HG03432 (cell line): ENCODE data around the gene SEMA3C.

ENCODE experiments used
- ATAC-seq: cut with Tn5 transposase; IDR thresholded peaks from one replicate; pipeline ENCODE4 v1.9.1; 2021; ENCODE audit warnings: mild to moderate bottlenecking, moderate library complexity; ENCODE audit not compliant: unreplicated experiment

The SEMA3C gene

DNA sequence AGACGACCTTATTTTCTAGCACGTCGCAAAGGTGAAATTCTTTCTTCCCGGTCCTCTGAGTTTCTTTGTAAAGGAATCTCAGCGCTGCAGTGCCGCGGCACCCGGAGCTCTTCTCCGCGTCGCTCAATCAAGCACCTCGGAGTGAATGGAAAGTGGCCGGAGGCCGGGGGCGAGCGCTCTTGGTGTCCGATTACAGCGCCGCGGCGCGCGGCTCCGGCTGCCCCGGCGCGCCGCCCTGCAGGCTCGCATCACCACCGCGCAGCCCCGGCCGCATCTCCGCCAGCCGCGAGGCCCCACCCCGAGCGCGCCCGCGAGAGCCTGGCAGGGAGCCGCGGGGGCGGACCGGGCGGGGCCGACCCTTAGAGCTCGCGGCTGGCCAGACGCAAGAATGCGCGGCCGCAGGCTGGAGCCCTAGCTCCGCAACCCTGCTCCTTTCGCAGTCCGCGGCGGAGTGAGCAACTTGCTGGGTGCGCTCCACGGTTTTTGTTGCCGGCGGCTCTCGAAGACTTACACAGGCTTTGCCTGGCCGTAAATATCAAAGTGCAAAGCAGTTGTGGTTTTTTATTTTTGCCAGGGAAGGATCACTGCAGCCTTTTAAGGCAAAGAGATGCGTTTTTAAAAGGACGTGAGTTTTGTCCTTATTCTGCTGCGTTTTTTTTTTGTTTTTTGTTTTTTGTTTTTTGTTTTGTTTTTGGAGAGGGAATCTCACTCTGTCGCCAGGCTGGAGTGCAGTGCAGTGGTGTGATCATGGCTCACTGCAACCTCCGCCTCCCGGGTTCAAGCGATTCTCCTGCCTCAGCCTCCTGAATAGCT, at the start of gene SEMA3C:
Gene SEMA3C (minus strand): TSS at position 143 of the 813 bp plus-strand sequence. CDS start 2,270 bp downstream, outside the sequence.
- ATAC-seq, result peak; percentile 81

DNA sequence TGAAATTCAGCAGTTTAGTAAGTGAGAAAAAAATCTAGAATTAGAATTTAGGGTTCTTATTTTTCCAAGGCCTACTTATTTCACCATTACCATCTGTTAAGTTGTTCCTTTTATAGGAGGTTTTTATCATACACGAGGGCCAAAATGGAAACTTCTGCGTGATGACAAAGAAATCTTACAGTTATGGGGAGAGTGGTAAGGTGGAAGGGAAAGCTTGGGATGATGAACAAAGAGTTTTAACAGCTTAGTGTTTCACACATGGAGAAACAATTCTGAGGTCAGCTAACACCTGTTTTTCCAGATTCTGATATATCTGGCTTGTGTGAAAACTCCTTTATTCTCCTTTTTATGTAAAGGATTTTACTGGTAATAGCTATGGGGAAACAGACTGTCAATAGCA, 49.8 kb upstream of the SEMA3C start:
- no peak for ATAC-seq

DNA sequence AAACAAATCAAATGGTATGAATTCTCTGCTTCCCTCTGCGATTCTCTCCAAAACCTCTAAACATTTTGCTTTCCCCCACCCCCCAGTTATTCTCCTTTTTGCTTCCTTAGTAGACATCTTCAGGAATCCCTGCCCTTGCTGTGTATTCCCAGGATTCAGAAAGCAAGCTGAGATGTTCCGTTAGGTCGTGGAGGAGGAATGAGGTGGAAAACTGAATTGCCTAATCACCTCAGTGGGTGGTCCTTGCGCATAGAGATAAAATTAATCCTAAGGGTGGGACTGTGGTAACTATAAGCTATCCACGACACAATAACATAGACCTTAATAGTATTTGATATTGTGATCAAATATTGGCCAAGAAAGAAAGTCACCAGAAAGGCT, 49.1 kb upstream of the SEMA3C start:
- ATAC-seq, result no peak

DNA sequence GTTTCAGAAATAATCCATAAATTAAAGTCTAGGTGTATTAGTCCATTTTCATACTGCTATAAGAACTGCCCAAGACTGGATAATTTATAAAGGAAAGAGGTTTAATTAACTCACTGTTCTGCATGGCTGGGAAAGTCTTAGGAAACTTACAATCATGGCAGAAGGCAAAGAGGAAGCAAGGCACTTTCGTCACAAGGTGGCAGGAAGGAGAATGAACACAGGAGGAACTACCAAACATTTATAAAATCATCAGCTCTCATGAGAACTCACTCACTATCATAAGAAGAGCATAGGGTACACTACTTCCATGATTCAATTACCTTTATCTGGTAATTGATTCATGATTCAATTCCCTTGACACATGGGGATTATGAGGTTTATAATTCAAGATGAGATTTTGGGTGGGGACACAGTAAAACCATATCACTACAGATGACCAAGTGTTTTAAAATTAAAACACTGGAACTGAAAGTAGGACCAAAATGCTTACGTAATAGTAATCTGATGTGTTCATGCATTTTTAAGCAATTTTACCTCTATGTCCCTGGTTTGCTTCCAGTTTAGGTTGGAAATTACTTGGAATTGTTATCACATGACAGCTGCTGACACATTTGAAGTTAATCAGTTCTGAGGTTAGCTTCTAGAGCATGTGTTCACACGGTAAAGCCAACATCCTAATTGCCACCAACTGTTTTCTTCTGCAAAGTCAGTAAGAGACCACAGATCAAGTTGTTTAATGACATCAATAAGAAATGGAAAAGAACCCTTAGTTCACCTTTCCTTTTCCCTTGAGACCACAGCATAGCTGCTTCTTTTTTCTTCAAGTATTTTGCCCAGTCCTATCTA, 48.4 kb upstream of the SEMA3C start:
- ATAC-seq, result no peak

DNA sequence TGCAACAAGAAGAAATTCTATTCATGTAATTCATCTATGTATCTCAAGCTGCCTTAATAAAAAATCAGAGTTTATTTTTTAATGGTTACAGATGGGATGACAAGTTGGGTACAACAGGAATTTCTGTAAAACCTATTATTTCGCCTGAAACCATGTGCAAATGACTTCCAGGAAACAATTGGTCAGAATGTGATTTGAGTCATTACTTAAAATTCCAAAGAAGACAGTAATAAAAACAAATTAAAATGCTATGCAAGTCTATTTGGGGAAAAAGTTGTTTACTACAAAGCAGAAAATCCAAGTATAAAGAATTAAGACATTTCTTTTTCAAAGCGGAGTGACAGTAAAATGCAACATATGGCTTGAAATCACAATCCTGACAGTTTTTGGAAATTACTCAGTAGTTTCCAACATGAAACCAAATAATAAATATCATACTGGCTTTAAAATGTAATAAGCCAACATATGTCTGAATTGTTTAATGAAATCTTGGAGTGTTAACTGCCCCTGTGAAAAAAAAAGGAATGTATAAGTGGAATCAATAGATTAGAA, 41.5 kb upstream of the SEMA3C start:
- ATAC-seq, result no peak

DNA sequence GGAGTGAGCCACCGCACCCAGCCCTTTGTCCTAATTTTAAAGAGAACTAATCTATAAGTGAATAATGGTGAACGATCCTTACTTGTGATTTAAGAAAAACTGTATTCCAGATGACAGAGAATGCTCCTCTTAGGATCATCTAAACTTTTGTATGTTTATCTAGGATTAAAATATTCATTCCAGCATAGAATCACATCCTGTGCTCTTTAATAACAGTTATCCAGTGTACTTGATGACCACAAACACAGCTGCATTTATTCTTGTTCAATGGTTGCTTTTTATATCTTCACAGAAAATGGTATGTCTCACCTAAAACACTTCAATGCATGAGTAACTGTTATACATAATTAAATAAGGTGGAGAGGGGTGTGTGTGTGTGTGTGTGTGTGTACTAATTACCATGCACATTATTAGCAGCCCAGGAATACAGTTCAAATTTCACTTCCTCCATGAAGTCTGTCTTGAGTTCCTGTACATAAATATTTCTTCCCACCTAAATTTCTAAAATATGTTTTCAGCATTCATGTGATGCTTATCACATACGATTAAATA, 38.5 kb upstream of the SEMA3C start:
- no peak for ATAC-seq

DNA sequence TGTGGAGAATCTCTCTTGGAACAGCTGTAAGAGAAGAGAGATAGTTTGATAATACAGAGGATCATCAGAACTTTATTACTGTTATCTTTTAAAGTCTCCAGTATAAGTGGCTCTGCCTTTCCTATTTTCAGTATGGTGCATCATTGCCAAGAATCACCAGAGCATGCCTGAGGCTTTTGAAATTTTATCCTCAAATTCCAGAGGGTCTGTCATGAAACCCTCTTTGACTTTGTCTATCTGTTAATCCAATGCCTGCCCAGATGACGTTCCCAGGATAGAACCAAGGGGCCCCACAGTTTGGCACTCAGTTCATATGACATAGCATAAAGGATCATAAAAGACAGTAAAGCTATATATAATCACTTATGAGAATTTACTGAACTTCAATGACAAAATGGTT, 35.3 kb upstream of the SEMA3C start:
- no peak for ATAC-seq

DNA sequence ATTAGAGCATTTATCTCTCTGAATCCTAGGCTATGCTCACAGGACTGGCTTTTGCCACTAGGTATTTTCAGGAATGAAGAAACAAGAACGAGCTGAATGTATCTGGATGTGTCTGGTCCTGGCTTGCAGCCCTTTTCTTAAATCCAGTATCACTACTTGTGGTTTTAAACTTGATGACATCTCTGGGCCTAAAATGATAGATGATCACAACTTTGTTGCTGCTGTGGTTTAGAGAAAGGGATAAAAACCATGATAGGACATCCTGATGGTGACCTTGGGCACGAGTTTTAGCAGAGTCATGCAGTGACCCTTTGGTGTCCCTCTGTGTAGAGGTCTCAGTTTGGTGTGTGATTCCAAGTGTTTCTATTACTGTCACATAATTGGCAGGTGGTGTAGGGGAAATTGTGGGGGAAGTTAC, 31.7 kb upstream of the SEMA3C start:
- ATAC-seq, result no peak

DNA sequence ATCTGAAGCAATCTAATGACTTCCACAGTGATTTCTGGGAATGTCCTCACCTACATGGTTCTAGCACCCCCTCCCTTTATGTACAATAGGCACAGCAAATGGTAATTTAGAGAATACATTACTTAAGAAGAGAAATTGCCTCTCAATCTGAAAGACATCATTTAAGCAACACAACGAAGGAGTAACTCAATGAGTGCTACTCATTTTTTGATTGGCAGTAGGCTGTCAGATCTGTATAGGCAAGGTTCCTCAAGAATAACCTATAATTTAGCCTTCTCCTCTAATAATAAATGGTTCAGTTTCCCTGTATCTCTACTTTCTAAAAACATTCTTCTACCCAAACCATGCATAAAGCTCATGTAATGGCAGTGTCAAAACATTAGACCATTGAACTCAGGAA, 30.6 kb upstream of the SEMA3C start:
- no peak for ATAC-seq

DNA sequence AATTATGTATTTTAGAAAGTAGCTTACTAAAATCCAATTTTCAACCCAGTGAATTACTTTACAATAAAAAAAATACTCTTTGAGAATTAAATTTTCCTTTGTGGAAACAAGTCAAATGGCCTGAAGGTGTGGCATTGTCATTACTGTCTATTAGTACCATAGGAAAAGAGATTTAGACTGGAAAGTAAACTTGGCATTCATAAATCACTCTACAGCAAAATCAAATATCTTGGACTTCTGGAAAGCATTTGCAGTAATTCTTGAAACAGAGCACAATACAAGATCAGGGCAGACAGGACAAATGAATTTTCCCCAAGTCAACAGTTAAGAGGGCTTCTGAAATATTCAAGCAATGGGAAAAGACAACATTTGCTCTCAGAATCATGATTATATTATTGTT, 28.0 kb upstream of the SEMA3C start:
- no peak for ATAC-seq

DNA sequence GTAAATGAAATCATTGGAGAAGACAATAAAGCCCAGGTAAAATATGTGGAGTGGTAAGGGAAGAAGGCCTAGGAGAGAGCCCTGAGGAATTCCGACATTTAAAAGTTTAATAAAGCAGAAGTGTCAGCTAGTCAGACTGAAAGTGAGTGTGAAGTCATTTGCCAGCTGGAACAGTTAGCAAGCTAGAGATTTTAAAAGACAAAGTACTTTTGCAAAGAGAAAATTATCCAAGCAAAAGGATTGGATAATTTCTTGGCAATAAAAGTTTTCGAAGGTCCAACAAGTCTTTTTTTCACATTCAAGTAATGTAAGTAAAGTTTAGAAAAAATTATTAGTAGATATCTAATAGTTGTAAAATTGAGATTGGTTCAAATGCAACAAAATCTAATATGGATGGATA, 27.1 kb upstream of the SEMA3C start:
- ATAC-seq, result no peak

DNA sequence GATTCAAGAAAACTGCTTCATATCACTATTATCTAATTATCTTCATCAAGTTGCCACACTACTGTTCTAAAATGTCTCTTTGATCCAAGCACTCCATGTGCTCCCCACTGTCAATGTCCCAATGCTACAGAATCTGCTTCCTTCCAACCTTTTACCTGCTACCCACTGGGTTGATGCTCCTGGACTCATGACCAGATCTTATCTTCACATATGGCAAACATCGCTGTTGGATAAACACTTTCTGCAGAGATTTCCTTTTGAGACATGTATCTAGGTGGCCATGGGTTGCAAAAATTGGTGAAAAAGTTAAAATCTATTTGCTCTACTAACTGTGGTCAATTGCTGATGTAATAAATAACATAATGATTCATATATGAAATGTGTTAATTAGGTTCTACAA, 24.5 kb upstream of the SEMA3C start:
- ATAC-seq, result no peak

DNA sequence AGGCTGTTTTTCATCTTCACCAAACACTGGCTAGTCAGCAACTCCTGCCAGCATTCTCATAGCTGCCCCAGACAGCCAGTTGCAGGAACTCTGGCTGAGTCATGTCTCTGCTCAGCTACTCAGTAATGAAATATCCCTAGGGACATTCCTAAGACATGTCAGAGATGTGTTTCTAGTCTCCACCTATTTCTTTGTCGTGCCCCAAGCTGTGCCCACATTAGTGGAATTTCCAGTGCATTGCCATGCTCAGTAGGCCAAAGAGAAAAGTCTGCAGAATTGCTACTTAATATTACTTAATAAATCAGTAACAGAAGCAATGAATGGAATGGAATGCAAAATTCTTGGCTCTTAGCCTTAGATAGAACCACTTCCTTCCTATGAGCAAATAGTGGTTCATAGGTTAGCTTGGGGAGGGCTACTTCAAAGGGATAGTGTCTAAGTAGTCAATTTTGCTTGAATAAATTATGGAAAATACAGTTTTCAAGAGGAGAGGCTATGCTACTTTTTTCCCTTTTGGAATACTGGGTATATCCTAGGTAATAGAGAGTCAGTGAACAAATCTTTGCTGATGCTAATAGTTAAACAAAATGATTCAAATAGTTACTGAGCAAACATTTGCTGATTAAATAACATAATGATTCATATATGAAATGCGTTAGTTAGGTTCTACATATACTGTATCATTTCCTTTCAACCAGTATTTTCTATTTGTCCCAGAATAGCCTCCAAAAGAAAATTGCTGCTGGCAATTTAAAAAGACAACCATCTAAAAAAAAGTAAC, 23.6 kb upstream of the SEMA3C start:
- ATAC-seq, result peak; percentile 52

DNA sequence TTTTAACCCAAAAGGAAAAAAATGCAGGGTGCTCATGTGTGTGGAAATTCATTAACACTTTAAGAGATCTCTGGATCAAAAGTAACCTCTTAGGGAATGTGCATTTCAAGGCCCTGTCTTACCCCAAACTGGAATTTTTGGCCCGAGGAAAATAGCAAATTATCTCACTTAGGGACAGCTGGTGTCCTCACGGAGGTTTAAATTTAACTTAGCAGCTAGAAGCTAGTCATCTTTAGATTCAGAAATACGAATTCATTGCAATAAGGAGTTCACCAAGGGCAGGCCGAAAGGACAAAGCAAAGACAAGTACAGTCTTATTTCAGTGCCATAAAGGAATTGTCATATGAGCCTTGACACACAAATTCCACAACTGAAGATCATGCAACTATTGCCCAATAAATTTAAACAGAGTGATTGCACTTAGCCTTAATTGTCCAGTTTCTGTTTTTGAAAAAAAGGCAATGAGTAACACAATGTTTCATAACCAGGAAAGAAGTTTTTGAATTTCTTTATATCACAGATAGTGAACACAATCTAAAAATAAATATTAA, 22.4 kb upstream of the SEMA3C start:
- ATAC-seq, result no peak

DNA sequence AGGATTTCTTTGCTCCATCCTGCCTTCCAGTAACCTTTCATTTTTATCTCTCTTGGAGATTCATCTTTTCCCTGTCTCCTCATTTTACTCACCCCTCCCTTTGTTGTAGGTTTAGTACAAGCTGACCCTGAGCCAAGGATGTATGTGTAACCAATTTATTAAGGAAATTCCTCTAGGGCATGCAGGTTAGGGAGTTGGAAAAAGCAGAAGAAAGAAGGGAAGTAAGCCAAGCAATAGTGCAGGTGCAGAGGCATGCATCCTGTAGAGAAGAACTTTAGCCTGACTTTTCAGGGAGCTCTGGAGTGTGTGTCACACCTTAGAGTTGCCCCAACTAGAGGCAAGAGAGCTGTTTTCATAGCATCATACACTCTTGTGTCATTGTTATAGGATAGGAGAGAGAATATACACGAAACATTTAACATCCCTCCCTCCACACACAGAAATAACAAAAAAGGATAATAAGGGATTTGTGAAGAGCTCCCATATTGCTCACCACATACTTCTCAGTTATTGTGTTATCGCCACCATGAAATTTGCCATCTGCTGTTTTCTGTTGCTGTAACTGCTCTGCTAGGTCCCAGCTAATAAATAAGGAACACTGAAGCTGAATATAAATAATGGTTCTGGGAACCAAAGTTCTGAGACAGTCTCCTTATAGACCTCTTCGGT, 21.8 kb upstream of the SEMA3C start:
- ATAC-seq, result no peak

DNA sequence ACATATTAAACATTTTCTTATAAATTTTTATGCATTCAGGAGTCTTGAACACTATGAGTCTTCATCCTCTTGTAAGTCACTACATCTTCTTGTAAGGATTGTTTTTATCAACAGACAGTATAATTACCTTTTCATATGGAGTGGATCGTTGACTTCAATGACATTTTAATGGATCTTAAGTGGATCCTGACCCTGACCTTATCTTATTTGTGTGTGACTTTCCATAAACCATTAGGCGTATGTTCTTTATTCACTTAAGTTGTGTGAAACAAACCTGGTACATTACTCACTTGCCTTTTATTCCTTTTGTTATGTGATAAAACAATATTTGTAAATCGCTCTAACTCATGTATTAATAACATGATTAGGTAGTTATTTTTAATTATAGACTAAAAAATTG, 18.5 kb upstream of the SEMA3C start:
- no peak for ATAC-seq

DNA sequence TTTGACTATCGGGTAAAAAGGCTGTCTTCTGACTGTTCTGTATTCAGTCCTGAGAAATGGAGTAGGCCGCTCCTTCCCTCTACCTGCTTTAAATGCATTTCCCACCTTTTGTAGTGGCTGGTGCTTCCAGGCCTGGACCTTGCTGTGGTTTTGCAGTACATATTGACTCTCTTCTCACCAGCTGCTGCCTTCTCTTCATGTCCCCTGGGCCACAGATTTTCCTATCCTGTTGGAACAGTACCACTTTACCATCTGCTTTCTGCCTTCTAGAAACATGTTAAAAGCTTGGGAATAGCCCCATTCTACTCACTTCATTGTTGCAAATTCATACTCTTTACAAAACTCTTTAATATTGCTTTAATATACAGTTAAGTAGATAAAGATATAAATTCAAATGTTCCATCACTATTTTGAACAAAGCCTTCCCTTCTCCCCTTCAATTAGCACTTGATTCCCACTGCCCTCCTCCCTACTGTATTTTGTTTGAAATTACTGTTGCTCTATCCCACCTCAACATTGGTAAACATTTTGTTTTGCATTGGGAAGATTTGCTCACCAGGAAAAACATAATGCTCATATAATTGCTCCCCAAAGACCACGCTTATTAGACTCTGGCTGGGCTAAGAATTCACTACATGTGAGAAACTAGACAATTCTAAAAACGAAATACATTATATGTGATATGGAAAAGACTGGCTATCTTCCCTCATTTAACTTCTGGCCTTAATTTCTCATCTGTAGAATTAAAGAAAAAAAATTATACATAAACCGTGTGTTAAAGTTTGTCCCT, 17.3 kb upstream of the SEMA3C start:
- ATAC-seq, result no peak

DNA sequence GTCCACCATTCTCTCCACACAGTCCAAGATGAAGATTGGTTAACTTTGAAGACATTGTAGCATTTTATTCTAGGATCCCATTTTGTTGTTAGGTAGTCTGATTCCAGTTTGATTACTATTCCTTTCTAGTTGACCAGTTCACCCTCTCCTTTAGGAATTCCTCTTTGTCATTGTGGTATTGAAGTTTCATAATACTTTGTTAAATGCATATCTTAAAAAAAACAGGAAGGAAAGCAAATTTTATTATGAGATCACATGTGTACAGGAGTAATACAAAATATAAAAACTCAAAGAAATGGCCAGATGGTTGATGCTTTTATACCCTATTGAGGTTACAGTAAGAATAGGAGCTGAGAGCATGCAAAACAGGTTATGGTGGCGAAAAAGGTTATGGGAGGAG, 15.5 kb upstream of the SEMA3C start:
- no peak for ATAC-seq

DNA sequence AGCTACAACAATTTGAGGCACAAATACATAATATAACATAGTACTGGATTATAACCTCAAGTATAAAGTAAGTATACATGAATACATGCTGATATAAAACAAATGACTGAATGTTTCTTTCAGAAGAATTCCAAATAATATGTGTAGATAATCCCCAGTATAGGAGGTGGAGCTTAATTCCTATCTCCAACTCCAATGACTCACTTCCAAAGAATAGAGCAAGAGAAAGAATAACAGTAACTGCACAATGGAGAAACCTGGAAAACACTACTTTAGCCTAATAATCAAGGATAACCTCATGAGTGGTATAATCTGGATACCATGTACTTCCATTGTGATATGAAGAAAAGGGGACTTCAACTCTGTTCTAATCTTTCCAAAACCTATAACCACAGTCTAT, 13.7 kb upstream of the SEMA3C start:
- ATAC-seq, result no peak
